Choroid plexus epithelial cell (primary cell): Measurements from ENCODE around the gene CXorf38.

Source experiments
- DNase-seq: peaks from one replicate; pipeline ENCODE4 v3.0.0-alpha.2; 2010; ENCODE audit warnings: low read depth
- H3K4me3 ChIP-seq: 2 replicates; pipeline ENCODE4 v1.5.1; 2011; ENCODE audit warnings: low read depth, mild to moderate bottlenecking, control low read depth, low read length, moderate library complexity
- TF ChIP-seq, protein P1 (sequence below): conservative IDR thresholded peaks from 2 replicates; pipeline ENCODE4 v1.5.1; 2011; ENCODE audit warnings: low read depth, mild to moderate bottlenecking, control low read depth, inconsistent platforms, low read length, moderate library complexity

The CXorf38 gene

DNA sequence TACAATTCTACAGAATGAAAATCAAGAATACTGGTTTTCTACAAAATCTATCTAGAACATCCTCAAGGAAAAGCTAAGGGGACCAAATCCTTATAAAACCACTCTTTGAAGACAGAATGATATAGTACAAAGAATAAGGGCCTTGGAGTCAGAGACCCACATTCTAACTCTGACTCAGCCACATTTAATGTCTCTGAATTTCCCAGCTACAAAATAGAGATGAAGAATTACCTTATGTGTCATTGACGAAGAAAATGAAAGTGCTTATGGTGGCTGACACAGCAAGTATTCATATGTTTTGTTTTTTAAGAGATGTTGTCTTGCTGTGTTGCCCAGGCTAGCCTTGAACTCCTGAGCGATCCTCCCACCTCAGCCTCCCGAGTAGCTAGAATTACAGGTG is 35.9 kb upstream of the CXorf38 start:
- TF ChIP-seq, protein P1, sequence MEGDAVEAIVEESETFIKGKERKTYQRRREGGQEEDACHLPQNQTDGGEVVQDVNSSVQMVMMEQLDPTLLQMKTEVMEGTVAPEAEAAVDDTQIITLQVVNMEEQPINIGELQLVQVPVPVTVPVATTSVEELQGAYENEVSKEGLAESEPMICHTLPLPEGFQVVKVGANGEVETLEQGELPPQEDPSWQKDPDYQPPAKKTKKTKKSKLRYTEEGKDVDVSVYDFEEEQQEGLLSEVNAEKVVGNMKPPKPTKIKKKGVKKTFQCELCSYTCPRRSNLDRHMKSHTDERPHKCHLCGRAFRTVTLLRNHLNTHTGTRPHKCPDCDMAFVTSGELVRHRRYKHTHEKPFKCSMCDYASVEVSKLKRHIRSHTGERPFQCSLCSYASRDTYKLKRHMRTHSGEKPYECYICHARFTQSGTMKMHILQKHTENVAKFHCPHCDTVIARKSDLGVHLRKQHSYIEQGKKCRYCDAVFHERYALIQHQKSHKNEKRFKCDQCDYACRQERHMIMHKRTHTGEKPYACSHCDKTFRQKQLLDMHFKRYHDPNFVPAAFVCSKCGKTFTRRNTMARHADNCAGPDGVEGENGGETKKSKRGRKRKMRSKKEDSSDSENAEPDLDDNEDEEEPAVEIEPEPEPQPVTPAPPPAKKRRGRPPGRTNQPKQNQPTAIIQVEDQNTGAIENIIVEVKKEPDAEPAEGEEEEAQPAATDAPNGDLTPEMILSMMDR: no peak
- DNase-seq: no peak

DNA sequence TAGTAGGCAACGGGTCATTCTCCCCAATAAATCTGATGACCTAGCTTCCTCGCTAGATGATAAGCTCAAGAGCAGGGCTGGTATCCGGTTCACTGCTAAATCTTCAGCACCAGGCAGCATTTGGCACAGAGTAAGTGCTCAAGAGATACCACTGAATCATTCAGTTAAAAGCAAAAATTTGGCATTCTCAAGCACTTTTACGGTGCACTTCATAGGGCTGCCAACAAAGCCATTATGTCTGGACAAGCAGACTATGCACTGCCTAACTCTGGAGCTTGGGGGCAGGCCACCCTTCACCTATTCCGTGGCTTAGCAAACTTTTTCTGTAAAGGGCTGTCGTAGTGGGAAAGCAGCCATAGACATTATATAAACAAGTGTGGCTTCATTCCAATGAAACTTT is 23.8 kb upstream of the CXorf38 start:
- no peak overlapping the region for H3K4me3 ChIP-seq
- DNase-seq: no peak
- TF ChIP-seq, protein P1: no peak

More for the DNA sequence above, 35.9 kb upstream of the CXorf38 start:
- no peak overlapping the region for H3K4me3 ChIP-seq

DNA sequence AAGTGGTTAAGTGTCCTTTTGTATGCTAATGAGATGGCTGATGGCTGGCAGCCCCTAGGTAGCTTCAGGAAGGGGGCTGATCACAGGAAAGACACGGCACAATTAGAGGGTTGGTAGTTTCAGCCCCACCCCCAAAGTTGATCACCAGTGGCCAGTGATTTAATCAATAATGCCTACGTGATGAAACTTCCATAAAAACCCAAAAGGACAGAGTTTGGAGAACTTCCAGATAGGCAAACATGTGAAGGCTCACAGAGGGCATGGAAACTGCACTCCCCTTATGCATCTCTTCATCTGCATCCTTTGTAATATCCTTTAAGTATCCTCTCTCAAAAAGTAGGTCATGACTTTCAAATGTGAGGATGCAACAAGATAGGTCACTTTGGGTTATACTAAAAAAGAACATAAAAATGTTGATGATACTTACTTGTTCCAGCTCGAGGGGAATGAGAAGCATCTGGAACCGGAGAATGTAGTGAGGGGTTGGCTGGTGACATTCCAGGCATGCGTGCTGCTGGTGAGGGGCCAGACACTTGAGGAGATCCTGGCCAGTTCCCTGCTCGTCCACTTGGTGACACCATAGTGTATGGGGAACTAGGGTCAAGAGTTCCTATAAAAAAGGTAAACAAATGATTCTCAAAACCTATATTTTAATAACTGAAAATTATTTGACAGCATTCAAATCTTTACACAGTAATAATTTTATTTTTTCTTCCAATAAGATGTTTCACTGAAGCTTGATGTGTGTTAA is 16.7 kb upstream of the CXorf38 start:
- TF ChIP-seq, protein P1: peak; percentile 64
- no peak overlapping the region for H3K4me3 ChIP-seq
- DNase-seq: peak; percentile 69

DNA sequence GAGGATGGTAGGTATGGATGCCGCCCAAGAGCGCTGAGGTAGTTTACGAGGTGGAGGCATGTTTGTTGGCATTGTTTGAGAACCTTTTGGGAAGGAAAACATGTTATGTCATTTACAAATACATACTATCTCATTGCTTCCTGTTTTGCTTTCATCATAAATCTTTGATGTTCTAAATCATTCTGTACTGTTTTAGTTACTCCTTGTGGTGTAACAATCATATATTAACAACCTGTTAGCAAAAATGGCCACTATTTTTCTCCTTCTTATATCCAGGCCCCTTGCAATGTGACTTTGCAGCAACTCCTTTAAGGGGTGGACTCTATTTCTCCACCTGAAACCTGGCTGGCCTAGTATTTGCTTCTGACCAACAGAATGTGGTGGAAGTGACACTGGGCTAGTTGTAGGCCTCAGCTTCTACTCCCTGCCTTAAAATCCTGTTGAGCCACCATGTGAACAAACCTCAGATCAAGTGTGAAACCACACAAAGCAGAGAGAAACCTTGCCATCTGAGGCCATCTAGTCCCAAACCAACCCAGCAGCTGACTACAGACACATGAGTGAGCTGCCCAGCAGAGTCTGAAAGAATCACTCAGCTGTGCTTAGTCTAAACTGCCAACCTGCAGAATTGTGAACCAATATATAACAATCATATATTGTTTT is 15.8 kb upstream of the CXorf38 start:
- TF ChIP-seq, protein P1: no peak
- DNase-seq: no peak
- no peak overlapping the region for H3K4me3 ChIP-seq

DNA sequence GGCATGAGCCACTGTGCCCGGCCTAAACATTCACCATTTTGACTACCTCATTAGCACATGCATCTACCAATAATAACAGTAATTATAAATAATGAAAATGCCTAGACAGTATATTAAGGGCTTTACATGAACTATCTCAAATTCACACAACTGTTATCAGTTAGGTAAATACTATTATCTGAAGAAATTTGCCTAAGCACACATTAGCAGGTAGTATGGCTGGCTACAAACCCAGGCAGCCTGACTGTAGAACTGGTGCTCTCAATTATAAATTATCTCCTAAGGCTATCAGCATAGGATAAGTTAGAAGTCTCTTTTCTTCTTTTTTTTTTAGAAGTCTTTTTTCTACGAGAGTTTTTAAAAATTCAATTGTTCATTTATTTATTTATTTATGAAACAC is 14.1 kb upstream of the CXorf38 start:
- TF ChIP-seq, protein P1: no peak
- DNase-seq: no peak
- H3K4me3 ChIP-seq: no peak overlapping the region

DNA sequence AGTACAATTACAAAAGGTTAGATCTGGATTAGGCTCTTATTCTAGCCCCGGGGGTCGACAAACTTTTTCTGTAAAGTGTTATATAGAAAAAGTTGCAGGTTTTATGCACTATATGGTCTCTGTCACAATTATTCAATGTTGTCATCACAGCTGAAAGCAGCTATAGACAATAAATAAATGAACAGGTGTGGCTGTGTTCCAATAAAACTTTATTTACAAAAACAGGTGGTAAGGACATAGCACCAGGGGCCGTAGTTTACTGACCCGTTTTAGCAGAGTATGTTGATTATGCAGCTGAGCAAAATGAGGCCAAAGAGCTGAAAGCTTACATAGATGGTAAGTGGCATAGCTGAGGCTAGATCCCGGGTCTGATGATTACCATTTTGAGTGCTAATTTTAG is 13.0 kb upstream of the CXorf38 start:
- DNase-seq: no peak
- no peak overlapping the region for H3K4me3 ChIP-seq
- TF ChIP-seq, protein P1: no peak
